ENCODE measurements around the gene MRPL46. TPM values are rescaled to one million over a fixed set of nuclear protein-coding genes. Genes with fewer than 3 reads are reported as not detected.

MRPL46 gene
- total and polyA plus RNA-seq, 9 of the 15 experiments (the other 6 are each of a cell fraction or from before 2014, with no cell fraction given), result 41.2 to 72.2 (median 49.8) TPM

DNA sequence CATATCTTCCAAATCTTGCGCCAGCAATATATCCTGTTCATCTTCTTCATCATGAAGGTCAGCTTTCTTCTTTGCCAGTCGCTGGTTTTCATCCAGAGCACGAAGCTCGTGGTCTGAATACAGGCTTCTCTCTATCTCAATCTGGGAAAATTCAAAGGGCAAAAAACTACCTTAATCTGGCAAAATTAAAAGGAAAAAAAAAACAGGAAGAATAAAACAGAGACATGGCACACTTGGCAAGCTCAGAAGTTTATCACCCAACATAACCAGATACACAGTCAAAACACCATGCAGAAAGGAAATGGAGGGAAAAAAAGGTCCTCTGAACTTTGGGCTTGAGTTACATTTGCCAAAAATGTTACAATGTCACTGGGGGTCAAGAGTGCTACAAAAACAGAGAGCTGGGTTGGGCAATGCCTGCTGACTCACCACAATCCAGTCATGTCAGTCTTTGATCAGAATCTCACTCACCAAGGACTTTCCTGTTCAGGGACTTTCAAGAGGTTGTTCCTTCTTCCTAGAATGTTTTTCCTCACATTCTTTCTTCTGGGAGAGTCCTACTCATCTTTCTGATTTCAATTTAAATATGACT is 1.5 kb downstream of the MRPL46 start (continued):
- TF ChIP-seq MIER1 (IDR thresholded peaks at IDR 0.05; ENCODE audit: low read depth) (no peak), POLR2G (IDR thresholded peaks at IDR 0.05; ENCODE audit: low read depth, low read length) (no peak), HLTF (IDR thresholded peaks at IDR 0.05) (no peak), DPF2 (IDR thresholded peaks at IDR 0.05) (peak; percentile 81; the same call in 1 of the 2 replicates), JUNB (CRISPR knock-in tag; conservative IDR thresholded peaks at IDR 0.05) (no peak), ZNF717 (CRISPR knock-in tag; IDR thresholded peaks at IDR 0.05) (no peak), ARID1B (IDR thresholded peaks at IDR 0.05) (peak; percentile 63; the same call in 1 of the 2 replicates), PHF20 (IDR thresholded peaks at IDR 0.05; ENCODE audit: partially characterized antibody) (no peak), ZNF354B (CRISPR knock-in tag; IDR thresholded peaks at IDR 0.05) (no peak), CBX1 (IDR thresholded peaks at IDR 0.05; ENCODE audit: low read depth) (no peak), ZBTB17 (CRISPR knock-in tag; IDR thresholded peaks at IDR 0.05) (no peak), PPARD (CRISPR knock-in tag; IDR thresholded peaks at IDR 0.05) (no peak), MBD2 (IDR thresholded peaks at IDR 0.05; ENCODE audit: borderline replicate concordance, low read depth) (no peak), TBL1XR1 (IDR thresholded peaks at IDR 0.05; ENCODE audit: low read length in 2 of 2) (peak in 1 of 2 experiments; percentile 55; a peak in 1 of 4 replicates), SMARCA4 (IDR thresholded peaks at IDR 0.05) (peak; percentile 78), CHD2 (IDR thresholded peaks at IDR 0.05; ENCODE audit: low read depth, low read length) (no peak), CREB1 (IDR thresholded peaks at IDR 0.05) (0 out of 2 replicates have a peak, but pooled peaks have one; percentile 16), CREB1 (CRISPR knock-in tag; IDR thresholded peaks at IDR 0.05) (no peak), LCOR (CRISPR knock-in tag; IDR thresholded peaks at IDR 0.05) (0 out of 2 replicates have a peak, but pooled peaks have one; percentile 47), HDAC3 (IDR thresholded peaks at IDR 0.05; ENCODE audit: borderline replicate concordance, partially characterized antibody) (no peak), FOXJ3 (CRISPR knock-in tag; IDR thresholded peaks at IDR 0.05) (no peak), SAFB2 (IDR thresholded peaks at IDR 0.05; ENCODE audit: borderline replicate concordance, low read depth, low read length, severe bottlenecking) (no peak), KLF10 (CRISPR knock-in tag; IDR thresholded peaks at IDR 0.05) (no peak), C11orf30 (IDR thresholded peaks at IDR 0.05; ENCODE audit: low read depth) (peak; percentile 83)
- TF ChIP-seq, protein P1, sequence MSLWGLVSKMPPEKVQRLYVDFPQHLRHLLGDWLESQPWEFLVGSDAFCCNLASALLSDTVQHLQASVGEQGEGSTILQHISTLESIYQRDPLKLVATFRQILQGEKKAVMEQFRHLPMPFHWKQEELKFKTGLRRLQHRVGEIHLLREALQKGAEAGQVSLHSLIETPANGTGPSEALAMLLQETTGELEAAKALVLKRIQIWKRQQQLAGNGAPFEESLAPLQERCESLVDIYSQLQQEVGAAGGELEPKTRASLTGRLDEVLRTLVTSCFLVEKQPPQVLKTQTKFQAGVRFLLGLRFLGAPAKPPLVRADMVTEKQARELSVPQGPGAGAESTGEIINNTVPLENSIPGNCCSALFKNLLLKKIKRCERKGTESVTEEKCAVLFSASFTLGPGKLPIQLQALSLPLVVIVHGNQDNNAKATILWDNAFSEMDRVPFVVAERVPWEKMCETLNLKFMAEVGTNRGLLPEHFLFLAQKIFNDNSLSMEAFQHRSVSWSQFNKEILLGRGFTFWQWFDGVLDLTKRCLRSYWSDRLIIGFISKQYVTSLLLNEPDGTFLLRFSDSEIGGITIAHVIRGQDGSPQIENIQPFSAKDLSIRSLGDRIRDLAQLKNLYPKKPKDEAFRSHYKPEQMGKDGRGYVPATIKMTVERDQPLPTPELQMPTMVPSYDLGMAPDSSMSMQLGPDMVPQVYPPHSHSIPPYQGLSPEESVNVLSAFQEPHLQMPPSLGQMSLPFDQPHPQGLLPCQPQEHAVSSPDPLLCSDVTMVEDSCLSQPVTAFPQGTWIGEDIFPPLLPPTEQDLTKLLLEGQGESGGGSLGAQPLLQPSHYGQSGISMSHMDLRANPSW (CRISPR knock-in tag; IDR thresholded peaks at IDR 0.05), result no peak
- TF ChIP-seq, protein P2, sequence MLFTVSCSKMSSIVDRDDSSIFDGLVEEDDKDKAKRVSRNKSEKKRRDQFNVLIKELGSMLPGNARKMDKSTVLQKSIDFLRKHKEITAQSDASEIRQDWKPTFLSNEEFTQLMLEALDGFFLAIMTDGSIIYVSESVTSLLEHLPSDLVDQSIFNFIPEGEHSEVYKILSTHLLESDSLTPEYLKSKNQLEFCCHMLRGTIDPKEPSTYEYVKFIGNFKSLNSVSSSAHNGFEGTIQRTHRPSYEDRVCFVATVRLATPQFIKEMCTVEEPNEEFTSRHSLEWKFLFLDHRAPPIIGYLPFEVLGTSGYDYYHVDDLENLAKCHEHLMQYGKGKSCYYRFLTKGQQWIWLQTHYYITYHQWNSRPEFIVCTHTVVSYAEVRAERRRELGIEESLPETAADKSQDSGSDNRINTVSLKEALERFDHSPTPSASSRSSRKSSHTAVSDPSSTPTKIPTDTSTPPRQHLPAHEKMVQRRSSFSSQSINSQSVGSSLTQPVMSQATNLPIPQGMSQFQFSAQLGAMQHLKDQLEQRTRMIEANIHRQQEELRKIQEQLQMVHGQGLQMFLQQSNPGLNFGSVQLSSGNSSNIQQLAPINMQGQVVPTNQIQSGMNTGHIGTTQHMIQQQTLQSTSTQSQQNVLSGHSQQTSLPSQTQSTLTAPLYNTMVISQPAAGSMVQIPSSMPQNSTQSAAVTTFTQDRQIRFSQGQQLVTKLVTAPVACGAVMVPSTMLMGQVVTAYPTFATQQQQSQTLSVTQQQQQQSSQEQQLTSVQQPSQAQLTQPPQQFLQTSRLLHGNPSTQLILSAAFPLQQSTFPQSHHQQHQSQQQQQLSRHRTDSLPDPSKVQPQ (CRISPR knock-in tag; IDR thresholded peaks at IDR 0.05; ENCODE audit: borderline replicate concordance), result no peak

Data from K562 (cell line).